H9 (cell line): ENCODE data around the gene RACGAP1. TPM values are rescaled to one million over a fixed set of nuclear protein-coding genes. Genes with fewer than 3 reads are reported as not detected.

Source experiments
- DNase-seq: peaks from one replicate; pipeline ENCODE4 v3.0.0-alpha.2; 2017
- H2AFZ ChIP-seq: one replicate; pipeline ENCODE4 v1.6.1; 2013; ENCODE audit warnings: mild to moderate bottlenecking, low read length, control low read depth, moderate library complexity
- H2AK5ac ChIP-seq: 2 replicates; pipeline ENCODE4 v1.6.1; 2013; ENCODE audit warnings: low read length, control low read depth, mixed read lengths; ENCODE audit not compliant: insufficient read length
- H2BK120ac ChIP-seq: one replicate; pipeline ENCODE4 v1.6.1; 2013; ENCODE audit warnings: low read depth, mild to moderate bottlenecking, low read length, control low read depth, inconsistent platforms; ENCODE audit not compliant: poor library complexity, severe bottlenecking
- H2BK12ac ChIP-seq: 2 replicates; pipeline ENCODE4 v1.6.1; 2013; ENCODE audit warnings: low read length, control low read depth, mixed read lengths, low read depth; ENCODE audit not compliant: insufficient read length
- H2BK15ac ChIP-seq: 2 replicates; pipeline ENCODE4 v1.6.1; 2013; ENCODE audit warnings: low read depth, low read length, control low read depth
- H2BK20ac ChIP-seq: one replicate; pipeline ENCODE4 v1.6.1; 2013; ENCODE audit warnings: low read depth, mild to moderate bottlenecking, low read length, control low read depth, inconsistent platforms; ENCODE audit not compliant: poor library complexity, severe bottlenecking
- H2BK5ac ChIP-seq: 2 replicates; pipeline ENCODE4 v1.6.1; 2013; ENCODE audit warnings: low read length, control low read depth, mixed read lengths; ENCODE audit not compliant: insufficient read length
- H3K14ac ChIP-seq: 2 replicates; pipeline ENCODE4 v1.6.1; 2013; ENCODE audit warnings: low read length, control low read depth; ENCODE audit not compliant: insufficient read depth
- H3K18ac ChIP-seq: 2 replicates; pipeline ENCODE4 v1.6.1; 2013; ENCODE audit warnings: low read depth, mild to moderate bottlenecking, mixed read lengths, low read length, control low read depth; ENCODE audit not compliant: insufficient read length
- H3K23ac ChIP-seq: 2 replicates; pipeline ENCODE4 v1.6.1; 2013; ENCODE audit warnings: low read length, control low read depth, mixed read lengths, low read depth; ENCODE audit not compliant: insufficient read length
- H3K23me2 ChIP-seq: 2 replicates; pipeline ENCODE4 v1.6.1; 2013; ENCODE audit warnings: low read depth, mild to moderate bottlenecking, mixed read lengths, low read length, control low read depth; ENCODE audit not compliant: insufficient read length, poor library complexity, severe bottlenecking
- H3K27ac ChIP-seq: 2 replicates; pipeline ENCODE4 v1.5.1; 2013; ENCODE audit warnings: low read length, control low read depth, mixed read lengths, low read depth; ENCODE audit not compliant: insufficient read length
- H3K27me3 ChIP-seq: 2 replicates; pipeline ENCODE4 v1.6.1; 2013; ENCODE audit warnings: low read length, control low read depth, inconsistent platforms; ENCODE audit not compliant: insufficient read depth
- H3K4ac ChIP-seq: 2 replicates; pipeline ENCODE4 v1.6.1; 2013; ENCODE audit warnings: low read depth, mild to moderate bottlenecking, control low read depth, inconsistent platforms, low read length, moderate library complexity
- H3K4me1 ChIP-seq: 2 replicates; pipeline ENCODE4 v1.6.1; 2013; ENCODE audit warnings: low read length, control low read depth, inconsistent platforms; ENCODE audit not compliant: insufficient read depth
- H3K4me2 ChIP-seq: 2 replicates; pipeline ENCODE4 v1.6.1; 2013; ENCODE audit warnings: low read length, control low read depth, mixed read lengths; ENCODE audit not compliant: insufficient read length, insufficient read depth
- H3K56ac ChIP-seq: 2 replicates; pipeline ENCODE4 v1.6.1; 2013; ENCODE audit warnings: low read depth, mild to moderate bottlenecking, mixed read lengths, low read length, control low read depth; ENCODE audit not compliant: insufficient read length
- H3K79me1 ChIP-seq: 2 replicates; pipeline ENCODE4 v1.6.1; 2013; ENCODE audit warnings: low read depth, mild to moderate bottlenecking, moderate library complexity, low read length, control low read depth, inconsistent platforms; ENCODE audit not compliant: insufficient read depth, poor library complexity, severe bottlenecking
- H3K79me2 ChIP-seq: 2 replicates; pipeline ENCODE4 v1.6.1; 2013; ENCODE audit warnings: low read length, control low read depth, inconsistent platforms; ENCODE audit not compliant: insufficient read depth
- H3K9ac ChIP-seq: 2 replicates; pipeline ENCODE4 v1.6.1; 2013; ENCODE audit warnings: low read length, control low read depth, mixed read lengths; ENCODE audit not compliant: insufficient read length; ENCODE audit errors: extremely low read depth
- H3K9me3 ChIP-seq: one replicate; pipeline ENCODE4 v1.6.1; 2013; ENCODE audit warnings: low read depth, low read length, inconsistent platforms; ENCODE audit not compliant: control insufficient read depth
- H3T11ph ChIP-seq: one replicate; pipeline ENCODE4 v1.6.1; 2013; ENCODE audit warnings: mild to moderate bottlenecking, low read length, control low read depth, inconsistent platforms
- H4K20me1 ChIP-seq: one replicate; pipeline ENCODE4 v1.6.1; 2013; ENCODE audit not compliant: control insufficient read depth, insufficient read length, insufficient read depth
- H4K5ac ChIP-seq: 2 replicates; pipeline ENCODE4 v1.6.1; 2013; ENCODE audit warnings: low read depth, mild to moderate bottlenecking, mixed read lengths, low read length, control low read depth; ENCODE audit not compliant: insufficient read length
- H4K8ac ChIP-seq: replicated peaks from 2 replicates; pipeline ENCODE4 v1.6.1; 2013; ENCODE audit warnings: low read length, control low read depth, mixed read lengths, low read depth; ENCODE audit not compliant: insufficient read length
- H4K91ac ChIP-seq: 2 replicates; pipeline ENCODE4 v1.6.1; 2013; ENCODE audit warnings: low read depth, mild to moderate bottlenecking, moderate library complexity, mixed read lengths, low read length, control low read depth; ENCODE audit not compliant: insufficient read length
- H3K27ac Mint-ChIP-seq, 3 experiments: 2 replicates in 2 of 3; 3 replicates in 1 of 3; pipeline ENCODE4 v1.8.0; 2020 to 2021; ENCODE audit warnings: mixed read lengths in 3 of 3, mild to moderate bottlenecking in 1 of 3, moderate library complexity in 1 of 3
- H3K27me3 Mint-ChIP-seq: 2 replicates; pipeline ENCODE4 v1.8.0; 2021; ENCODE audit warnings: low read depth, mild to moderate bottlenecking, moderate library complexity, mixed read lengths
- H3K36me3 Mint-ChIP-seq, 3 experiments: 2 replicates in 2 of 3; 3 replicates in 1 of 3; pipeline ENCODE4 v1.8.0; 2020 to 2021; ENCODE audit warnings: low read depth in 3 of 3, mixed read lengths in 3 of 3; ENCODE audit not compliant: insufficient read depth in 1 of 3
- H3K4me1 Mint-ChIP-seq, 2 experiments: 2 replicates each; pipeline ENCODE4 v1.8.0; 2020; ENCODE audit warnings: mixed read lengths in 2 of 2
- H3K4me3 Mint-ChIP-seq, 2 experiments: 2 replicates in 1 of 2; 3 replicates in 1 of 2; pipeline ENCODE4 v1.8.0; 2020 to 2021; ENCODE audit warnings: mild to moderate bottlenecking in 2 of 2, mixed read lengths in 2 of 2, moderate library complexity in 1 of 2
- H3K9me3 Mint-ChIP-seq, 2 experiments: 2 replicates in 1 of 2; 3 replicates in 1 of 2; pipeline ENCODE4 v1.8.0; 2020; ENCODE audit warnings: mild to moderate bottlenecking in 2 of 2, mixed read lengths in 2 of 2, moderate library complexity in 1 of 2
- CTCF ChIP-seq: fragments of 200-600 bp; sonication (generic); conservative IDR thresholded peaks from 3 replicates; pipeline ENCODE4 v1.8.0; 2021; ENCODE audit warnings: antibody characterized with exemption, mild to moderate bottlenecking
- WGBS: extraction: QIAGEN DNeasy Blood & Tissue Kit; methylation state at CpG from one replicate; pipeline ENCODE4 v1.1.7; 2013; ENCODE audit warnings: missing lambda C conversion rate, low lambda C conversion rate, mixed read lengths; ENCODE audit not compliant: insufficient read length; ENCODE audit errors: extremely low coverage; 5-methylcytosine and 5-hydroxymethylcytosine counted together
- total RNA-seq: library from RNA; stranded (reverse); gene quantifications from 2 replicates; pipeline ENCODE4 v1.2.1, GENCODE V29; 2021

Gene RACGAP1
- total RNA-seq, 1 experiment from 2014 or later: 64.8 TPM

GRCh38 chr12:50060120-50060468, 34.8 kb upstream of the RACGAP1 start:
- H3K4me2 ChIP-seq: no peak overlapping the region

More at GRCh38 chr12:50060120-50060468, 34.8 kb upstream of the RACGAP1 start:
- H3K27me3 ChIP-seq: peaks cover 32% of the 10 kb centered on the region; the same call in 1 of the 2 replicates
- no peak overlapping the region for H3K14ac ChIP-seq
- no peak overlapping the region for H2BK120ac ChIP-seq
- no peak overlapping the region for H2BK20ac ChIP-seq
- no peak overlapping the region for H4K8ac ChIP-seq
- no peak overlapping the region for H2AFZ ChIP-seq
- Mint-ChIP-seq H3K9me3 (peaks cover 0 to 2% of the 10 kb centered on the region in 2 experiments; a peak in 1 of 5 replicates), H3K36me3 (no peaks in the 10 kb centered on the region; a peak in 1 of 7 replicates), H3K4me1 (peaks cover 16 to 22% of the 10 kb centered on the region in 2 experiments), H3K27me3 (peaks cover 86% of the 10 kb centered on the region), H3K27ac (no peak overlapping the region), H3K4me3 (no peak overlapping the region)
- peaks cover 3% of the 10 kb centered on the region for H3K23me2 ChIP-seq
- no peak overlapping the region for H3K27ac ChIP-seq
- no peak overlapping the region for H4K91ac ChIP-seq
- TF ChIP-seq CTCF: no peak
- DNase-seq: no peak
- no CpG with 5 or more reads among the region's 4 CpGs for WGBS
- no peak overlapping the region for H4K5ac ChIP-seq
- no peak overlapping the region for H2BK12ac ChIP-seq
- H3K4ac ChIP-seq: no peak overlapping the region
- H3K56ac ChIP-seq: no peak overlapping the region
- H3K18ac ChIP-seq: no peak overlapping the region
- no peak overlapping the region for H2BK5ac ChIP-seq
- no peaks in the 10 kb centered on the region for H3K79me2 ChIP-seq
- H3K9me3 ChIP-seq: no peaks in the 10 kb centered on the region
- no peaks in the 10 kb centered on the region for H3K4me1 ChIP-seq
- H4K20me1 ChIP-seq: no peaks in the 10 kb centered on the region
- H3K9ac ChIP-seq: no peak overlapping the region
- no peak overlapping the region for H2AK5ac ChIP-seq
- no peak overlapping the region for H3T11ph ChIP-seq
- H3K79me1 ChIP-seq: no peaks in the 10 kb centered on the region
- no peak overlapping the region for H3K23ac ChIP-seq
- H2BK15ac ChIP-seq: no peak overlapping the region
